ENCODE measurements around the gene JAM2.
A peak's percentile ranks its signal among the peaks of the same experiment; 100 is the strongest.
"Not testable (repeated sequence)": the region's sequence is repeated elsewhere in the genome, so short reads cannot be mapped to it uniquely, and the experiment has no call there.

JAM2 gene

DNA sequence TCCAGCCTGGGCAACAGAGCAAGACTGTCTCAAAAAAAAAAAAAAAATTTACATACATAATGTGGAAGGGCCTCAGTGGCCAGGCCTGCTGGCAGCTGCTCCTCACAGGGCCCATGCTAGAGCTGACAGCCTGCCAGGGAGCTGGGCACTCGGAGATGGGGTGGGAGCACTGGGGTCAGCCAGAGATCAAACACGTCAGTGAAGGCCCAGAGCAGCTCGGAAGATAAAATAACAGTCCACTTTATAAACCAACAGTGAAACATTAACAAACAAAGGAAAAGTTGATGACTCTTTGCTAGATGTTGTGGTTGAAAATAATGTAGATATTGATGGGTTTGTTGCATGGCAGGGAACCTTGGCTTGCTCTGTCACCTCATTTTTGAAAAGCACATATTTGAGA, 52.9 kb downstream of the JAM2 start:
- DNase-seq (ENCODE audit: insufficient read length, low spot score): no peak
- TF ChIP-seq, protein P1, sequence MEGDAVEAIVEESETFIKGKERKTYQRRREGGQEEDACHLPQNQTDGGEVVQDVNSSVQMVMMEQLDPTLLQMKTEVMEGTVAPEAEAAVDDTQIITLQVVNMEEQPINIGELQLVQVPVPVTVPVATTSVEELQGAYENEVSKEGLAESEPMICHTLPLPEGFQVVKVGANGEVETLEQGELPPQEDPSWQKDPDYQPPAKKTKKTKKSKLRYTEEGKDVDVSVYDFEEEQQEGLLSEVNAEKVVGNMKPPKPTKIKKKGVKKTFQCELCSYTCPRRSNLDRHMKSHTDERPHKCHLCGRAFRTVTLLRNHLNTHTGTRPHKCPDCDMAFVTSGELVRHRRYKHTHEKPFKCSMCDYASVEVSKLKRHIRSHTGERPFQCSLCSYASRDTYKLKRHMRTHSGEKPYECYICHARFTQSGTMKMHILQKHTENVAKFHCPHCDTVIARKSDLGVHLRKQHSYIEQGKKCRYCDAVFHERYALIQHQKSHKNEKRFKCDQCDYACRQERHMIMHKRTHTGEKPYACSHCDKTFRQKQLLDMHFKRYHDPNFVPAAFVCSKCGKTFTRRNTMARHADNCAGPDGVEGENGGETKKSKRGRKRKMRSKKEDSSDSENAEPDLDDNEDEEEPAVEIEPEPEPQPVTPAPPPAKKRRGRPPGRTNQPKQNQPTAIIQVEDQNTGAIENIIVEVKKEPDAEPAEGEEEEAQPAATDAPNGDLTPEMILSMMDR (IDR thresholded peaks at IDR 0.05; ENCODE audit: insufficient read depth, missing control alignments): no peak
- FAIRE-seq: no peak

DNA sequence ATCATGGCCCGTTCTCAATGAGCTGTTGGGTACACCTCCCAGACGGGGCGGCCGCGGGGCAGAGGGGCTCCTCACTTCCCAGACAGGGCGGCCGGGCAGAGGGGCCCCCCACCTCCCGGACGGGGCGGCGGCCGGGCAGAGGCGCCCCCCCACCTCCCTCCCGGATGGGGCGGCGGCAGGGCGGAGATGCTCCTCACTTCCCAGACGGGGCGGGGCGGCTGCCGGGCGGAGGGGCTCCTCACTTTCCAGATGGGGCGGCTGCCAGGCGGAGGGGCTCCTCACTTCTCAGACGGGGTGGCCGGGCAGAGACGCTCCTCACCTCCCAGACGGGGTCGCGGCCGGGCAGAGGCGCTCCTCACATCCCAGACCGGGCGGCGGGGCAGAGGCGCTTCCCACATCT, 56.4 kb downstream of the JAM2 start:
- FAIRE-seq; DNase-seq (ENCODE audit: insufficient read length, low spot score): not testable (repeated sequence)

DNA sequence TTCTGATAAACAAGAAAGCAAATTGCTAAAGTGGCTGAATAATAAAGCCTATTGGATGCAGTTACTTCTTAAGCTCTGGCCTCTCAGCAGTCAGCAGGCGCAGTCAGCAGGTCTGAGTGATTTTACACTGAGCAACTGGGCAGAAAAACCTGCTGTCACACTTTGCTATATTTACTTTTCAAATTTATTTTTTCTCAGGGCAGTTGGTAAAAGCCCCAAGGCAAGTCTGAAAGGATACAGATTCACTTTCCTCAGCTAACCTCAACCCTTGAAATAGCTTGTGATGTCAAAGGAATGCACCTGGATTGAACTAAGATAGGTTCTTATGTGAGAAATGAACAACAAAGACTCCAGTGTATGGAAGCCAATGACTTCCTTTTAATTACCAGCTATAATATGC, 61.7 kb downstream of the JAM2 start:
- FAIRE-seq (no peak), DNase-seq (ENCODE audit: insufficient read length, low spot score) (no peak)
- TF ChIP-seq, protein P1 (IDR thresholded peaks at IDR 0.05; ENCODE audit: insufficient read depth, missing control alignments): no peak

DNA sequence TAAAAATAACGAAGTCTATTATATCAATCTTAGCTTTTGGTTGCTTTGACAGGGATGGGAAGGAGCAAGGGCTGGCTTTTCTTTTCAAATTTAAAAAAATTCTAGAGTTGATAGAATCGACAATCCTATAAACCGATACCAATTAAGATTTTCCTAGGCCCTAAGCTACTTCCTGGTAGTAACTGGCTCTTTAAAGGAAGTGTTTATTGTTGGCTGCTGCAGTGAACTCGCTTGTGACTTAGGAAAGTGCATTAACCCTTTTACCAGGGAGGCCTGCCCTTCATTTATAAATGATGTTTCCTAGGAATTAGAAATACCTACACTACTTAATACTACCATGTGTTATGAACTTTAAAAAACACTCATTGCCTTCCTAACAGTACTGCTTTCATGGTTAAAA, 62.5 kb downstream of the JAM2 start:
- FAIRE-seq: no peak
- DNase-seq (ENCODE audit: insufficient read length, low spot score): no peak
- TF ChIP-seq, protein P1 (IDR thresholded peaks at IDR 0.05; ENCODE audit: insufficient read depth, missing control alignments): no peak

DNA sequence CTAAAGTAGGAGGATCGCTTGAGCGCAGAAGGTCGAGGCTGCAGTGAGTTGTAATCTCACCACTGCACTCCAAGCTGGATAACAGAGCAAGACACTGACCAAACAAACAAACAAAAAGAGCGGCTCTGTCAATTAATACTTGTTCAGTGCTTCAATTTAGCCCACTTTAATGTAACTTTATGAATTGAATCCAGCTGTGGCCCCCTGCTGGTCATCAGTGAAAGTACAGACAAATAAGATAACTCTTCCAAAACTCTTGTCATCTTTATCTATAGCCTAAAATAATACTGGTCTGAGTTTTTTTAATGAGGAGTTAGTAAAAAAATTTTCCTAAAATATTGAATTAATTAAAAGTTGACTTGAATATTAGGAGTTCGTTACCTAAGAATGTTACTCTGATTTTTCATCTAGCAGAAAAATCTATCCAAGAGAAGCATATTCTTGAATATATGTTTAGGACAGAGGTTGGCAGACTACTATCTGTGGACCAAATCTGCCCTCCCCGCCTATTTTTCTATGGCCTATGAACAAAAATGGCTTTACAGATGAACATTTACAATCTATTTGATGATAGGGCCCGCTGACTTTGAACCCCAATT, 69.5 kb downstream of the JAM2 start:
- DNase-seq (ENCODE audit: insufficient read length, low spot score) (no peak), FAIRE-seq (no peak)
- TF ChIP-seq, protein P1 (IDR thresholded peaks at IDR 0.05; ENCODE audit: insufficient read depth, missing control alignments): peak; percentile 72

DNA sequence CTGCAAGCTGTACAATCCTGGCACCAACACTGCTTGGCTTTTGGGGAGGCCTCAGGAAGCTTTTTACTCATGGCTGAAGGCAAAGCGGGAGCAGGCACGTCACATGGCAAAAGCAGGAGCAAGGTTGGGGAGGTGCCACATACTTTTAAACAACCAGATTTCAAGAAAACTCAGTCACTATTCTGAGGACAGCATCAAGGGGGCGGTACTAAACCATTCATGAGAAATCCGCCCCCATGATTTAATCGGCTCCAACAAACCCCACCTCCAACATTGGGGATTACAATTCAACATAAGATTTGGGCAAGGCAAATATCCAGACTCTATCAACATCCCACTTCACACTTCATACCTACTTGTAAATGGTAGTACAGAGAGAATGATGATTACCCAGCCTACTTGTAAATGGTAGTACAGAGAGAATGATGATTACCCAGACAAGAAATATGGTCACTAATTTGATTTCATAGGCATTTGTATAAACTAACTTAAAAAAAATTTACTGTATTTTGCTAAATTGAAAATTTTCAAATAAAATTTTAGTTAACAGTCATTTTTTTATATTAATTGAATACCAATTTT, 70.7 kb downstream of the JAM2 start:
- FAIRE-seq: no peak
- TF ChIP-seq, protein P1 (IDR thresholded peaks at IDR 0.05; ENCODE audit: insufficient read depth, missing control alignments): peak; percentile 26
- DNase-seq (ENCODE audit: insufficient read length, low spot score): no peak

DNA sequence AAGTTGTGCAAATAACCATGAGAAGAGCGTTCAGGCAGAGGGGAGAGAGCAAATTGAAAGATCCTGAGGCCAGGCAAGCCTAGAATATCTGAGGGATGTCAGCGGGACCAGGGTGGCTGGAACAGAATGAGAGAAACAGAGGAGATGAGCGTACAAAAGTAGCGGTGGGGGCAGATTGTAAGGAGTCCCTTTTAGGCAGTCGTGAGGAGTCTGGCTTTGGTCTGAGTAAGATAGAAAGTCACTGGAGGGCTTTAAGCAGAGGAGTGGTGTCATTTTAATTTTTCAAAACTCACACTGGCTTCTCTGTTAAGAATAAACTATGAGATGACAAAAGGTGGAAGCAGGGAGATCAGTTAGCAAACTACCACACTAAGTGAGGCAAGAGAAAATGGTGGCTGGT, 71.5 kb downstream of the JAM2 start:
- DNase-seq (ENCODE audit: insufficient read length, low spot score): no peak

DNA sequence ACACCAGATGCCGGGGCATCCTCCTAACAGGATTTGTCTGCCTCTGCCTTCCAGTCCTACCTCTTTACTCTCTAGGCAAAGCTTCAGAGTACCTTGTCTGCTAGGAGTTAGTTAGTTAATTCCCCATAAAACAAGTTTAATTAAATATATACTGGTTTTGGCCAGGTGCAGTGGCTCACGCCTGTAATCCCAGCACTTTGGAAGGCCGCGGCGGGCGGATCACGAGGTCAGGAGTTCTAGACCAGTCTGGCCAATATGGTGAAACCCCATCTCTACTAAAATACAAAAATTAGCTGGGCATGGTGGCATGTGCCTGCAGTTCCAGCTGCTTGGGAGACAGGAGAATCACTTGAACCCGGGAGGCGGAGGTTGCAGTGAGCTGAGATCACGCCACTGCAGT, 75.0 kb downstream of the JAM2 start:
- not testable (repeated sequence) for DNase-seq (ENCODE audit: insufficient read length, low spot score); FAIRE-seq

More for the DNA sequence above, 71.5 kb downstream of the JAM2 start:
- FAIRE-seq: no peak
- TF ChIP-seq, protein P1 (IDR thresholded peaks at IDR 0.05; ENCODE audit: insufficient read depth, missing control alignments): no peak

All from D721Med (cell line).